Small intestine (tissue), 7 donors: ENCODE data around the gene SIKE1. TPM values are rescaled to one million over a fixed set of nuclear protein-coding genes. Genes with fewer than 3 reads are reported as not detected.
"Not testable (repeated sequence)": the region's sequence is repeated elsewhere in the genome, so short reads cannot be mapped to it uniquely, and the experiment has no call there.

Source experiments
- DNase-seq, 2 donors: peaks; one replicate each; pipeline versions ENCODE4 v3.0.0 to v3.0.0-alpha.2; 2013
- FAIRE-seq: peaks from 2 replicates; lab custom pipeline; 2012; peaks lifted over from hg19 to GRCh38; lab: Jason Lieb, UNC
- H3K27ac ChIP-seq, 3 donors: one replicate each; pipeline ENCODE4 v1.5.1; 2013; ENCODE audit warnings: low read length in 2 of 3, mild to moderate bottlenecking in 2 of 3, control low read depth in 1 of 3, inconsistent platforms in 1 of 3, low read depth in 1 of 3, moderate library complexity in 1 of 3
- H3K27me3 ChIP-seq, 3 donors: one replicate each; pipeline ENCODE4 v1.6.1; 2013; ENCODE audit warnings: low read length in 3 of 3, inconsistent platforms in 1 of 3; ENCODE audit not compliant: control insufficient read depth in 3 of 3, insufficient read depth in 3 of 3
- H3K36me3 ChIP-seq, 3 donors: one replicate each; pipeline ENCODE4 v1.6.1; 2013; ENCODE audit warnings: low read length in 3 of 3, inconsistent platforms in 1 of 3, low read depth in 1 of 3, mild to moderate bottlenecking in 1 of 3, moderate library complexity in 1 of 3; ENCODE audit not compliant: control insufficient read depth in 3 of 3, insufficient read depth in 2 of 3
- H3K4me1 ChIP-seq, 3 donors: one replicate each; pipeline ENCODE4 v1.6.1; 2013; ENCODE audit warnings: low read length in 2 of 3, inconsistent platforms in 1 of 3, low read depth in 1 of 3, mild to moderate bottlenecking in 1 of 3, moderate library complexity in 1 of 3; ENCODE audit not compliant: control insufficient read depth in 3 of 3, insufficient read depth in 2 of 3
- H3K4me3 ChIP-seq, 3 donors: one replicate each; pipeline ENCODE4 v1.5.1; 2013; ENCODE audit warnings: low read length in 3 of 3, control low read depth in 1 of 3, inconsistent platforms in 1 of 3, low read depth in 1 of 3, mild to moderate bottlenecking in 1 of 3, moderate library complexity in 1 of 3
- H3K9me3 ChIP-seq, 2 donors: one replicate each; pipeline ENCODE4 v1.6.1; 2013; ENCODE audit warnings: low read depth in 1 of 2, low read length in 1 of 2; ENCODE audit not compliant: control insufficient read depth in 2 of 2, insufficient read depth in 1 of 2
- WGBS, 3 donors: extraction: QIAGEN DNeasy Blood & Tissue Kit; methylation state at CpG; one replicate each; pipeline ENCODE4 v1.1.7; 2013; 5-methylcytosine and 5-hydroxymethylcytosine counted together
- polyA plus RNA-seq, 4 donors: library from polyadenylated mRNA; stranded (reverse) in 3 of 4; unstranded in 1 of 4; fragments of 200-250 nt in 3 of 4; fragments of 120-200 nt in 1 of 4; gene quantifications; one replicate each; pipeline versions ENCODE4 v1.2.1 to v1.2.3, GENCODE V29; 2013
- donor health status: healthy with polysubstance abuse.
- donor health status: control.
- donor health status: control.
- donor health status: Bipolar disorder and iron deficiency.
- donor health status: healthy.

Gene SIKE1
- polyA plus RNA-seq, 4 donors = 7.6 to 34.4 (median 16.2) TPM

GRCh38 chr1:114803001-114803400 is 22.5 kb upstream of the SIKE1 start:
- WGBS, 3 donors = 65 to 71% (median 68%) methylated on average over 3 of the region's 3 CpGs

GRCh38 chr1:114794038-114794437 is 13.6 kb upstream of the SIKE1 start:
- H3K4me1 ChIP-seq = no peaks in the 10 kb centered on the region
- H3K4me3 ChIP-seq = no peak overlapping the region
- H3K27me3 ChIP-seq = peaks cover 0 to 6% (median 0%) of the 10 kb centered on the region in 3 donors
- 77 to 87% (median 77%) methylated on average over 2 of the region's 2 CpGs for WGBS, 3 donors
- no peaks in the 10 kb centered on the region for H3K36me3 ChIP-seq
- no peaks in the 10 kb centered on the region for H3K9me3 ChIP-seq
- DNase-seq (no peak), FAIRE-seq (no peak)
- H3K27ac ChIP-seq = no peak overlapping the region

More at GRCh38 chr1:114803001-114803400, 22.5 kb upstream of the SIKE1 start:
- Histone ChIP-seq H3K4me1 (no peaks in the 10 kb centered on the region), H3K27ac (no peak overlapping the region), H3K9me3 (no peaks in the 10 kb centered on the region), H3K36me3 (no peaks in the 10 kb centered on the region), H3K4me3 (no peak overlapping the region), H3K27me3 (peaks cover 0 to 6% (median 0%) of the 10 kb centered on the region in 3 donors)
- FAIRE-seq (no peak), DNase-seq (no peak)

GRCh38 chr1:114790581-114790980 is 10.1 kb upstream of the SIKE1 start:
- H3K36me3 ChIP-seq, H3K4me3 ChIP-seq, H3K27me3 ChIP-seq, FAIRE-seq, H3K4me1 ChIP-seq, H3K27ac ChIP-seq, DNase-seq, H3K9me3 ChIP-seq: not testable (repeated sequence)
- 91 to 96% (median 93%) methylated on average over 16 to 25 of the region's 25 CpGs for WGBS, 3 donors

- H3K4me3 ChIP-seq, DNase-seq, H3K9me3 ChIP-seq, FAIRE-seq, H3K27ac ChIP-seq, H3K36me3 ChIP-seq, H3K27me3 ChIP-seq: not testable (repeated sequence)
- peaks cover 0 to 10% (median 2%) of the 10 kb centered on the region in 3 donors for H3K4me1 ChIP-seq
- WGBS, 3 donors = 86 to 91% (median 87%) methylated on average over 1 of the region's 1 CpG
Observed at GRCh38 chr1:114786440-114786839, 6.0 kb upstream of the SIKE1 start.

- DNase-seq = peak; percentile 56 to 86
- no peak overlapping the region for H3K4me3 ChIP-seq
- FAIRE-seq = no peak
Observed at GRCh38 chr1:114782476-114782875, 2.0 kb upstream of the SIKE1 start.

GRCh38 chr1:114779722-114780121 is 763 bp downstream of the SIKE1 start:
- no peak for FAIRE-seq
- Histone ChIP-seq H3K9me3 (no peaks in the 10 kb centered on the region), H3K4me3 (peak overlapping the region; percentile 61 to 74 (median 67))

More at GRCh38 chr1:114782476-114782875, 2.0 kb upstream of the SIKE1 start:
- Histone ChIP-seq H3K36me3 (peaks cover 2 to 4% (median 3%) of the 10 kb centered on the region in 3 donors), H3K4me1 (peaks cover 0 to 10% (median 2%) of the 10 kb centered on the region in 3 donors), H3K27ac (no peak overlapping the region), H3K9me3 (peaks cover 0 to 2% of the 10 kb centered on the region in 2 donors), H3K27me3 (no peaks in the 10 kb centered on the region)
- WGBS, 3 donors = 16 to 60% (median 39%) methylated on average over 5 of the region's 5 CpGs

GRCh38 chr1:114776726-114777125 is 3.8 kb downstream of the SIKE1 start:
- not testable (repeated sequence) for H3K27me3 ChIP-seq, FAIRE-seq, H3K36me3 ChIP-seq, H3K9me3 ChIP-seq, H3K4me3 ChIP-seq, H3K27ac ChIP-seq, H3K4me1 ChIP-seq, DNase-seq
- WGBS, 3 donors = 97 to 100% (median 97%) methylated on average over 2 to 4 of the region's 4 CpGs

More at GRCh38 chr1:114779722-114780121, 763 bp downstream of the SIKE1 start:
- H3K4me1 ChIP-seq = peaks cover 0 to 10% (median 2%) of the 10 kb centered on the region in 3 donors
- no peak for DNase-seq
- peaks cover 4 to 7% (median 5%) of the 10 kb centered on the region in 3 donors for H3K36me3 ChIP-seq
- no peaks in the 10 kb centered on the region for H3K27me3 ChIP-seq
- H3K27ac ChIP-seq = peak overlapping the region; percentile 90 to 93 (median 92)

- no peak overlapping the region for H3K27ac ChIP-seq
- FAIRE-seq (no peak), DNase-seq (no peak)
- no peaks in the 10 kb centered on the region for H3K27me3 ChIP-seq
- WGBS, 3 donors = 97 to 100% (median 98%) methylated on average over 1 of the region's 1 CpG
- no peak overlapping the region for H3K4me3 ChIP-seq
- H3K4me1 ChIP-seq = no peaks in the 10 kb centered on the region
- H3K9me3 ChIP-seq = no peaks in the 10 kb centered on the region
- H3K36me3 ChIP-seq = peaks cover 2 to 7% (median 7%) of the 10 kb centered on the region in 3 donors
Observed at GRCh38 chr1:114771992-114772391, 8.5 kb downstream of the SIKE1 start.

- H3K4me3 ChIP-seq = no peak overlapping the region
- no peaks in the 10 kb centered on the region for H3K9me3 ChIP-seq
- FAIRE-seq (no peak), DNase-seq (no peak)
- 93 to 100% (median 96%) methylated on average over 1 of the region's 1 CpG for WGBS, 3 donors
- H3K27me3 ChIP-seq = no peaks in the 10 kb centered on the region
- peaks cover 2 to 7% (median 7%) of the 10 kb centered on the region in 3 donors for H3K36me3 ChIP-seq
- H3K4me1 ChIP-seq = no peaks in the 10 kb centered on the region
- H3K27ac ChIP-seq = no peak overlapping the region
Observed at GRCh38 chr1:114770989-114771388, 9.5 kb downstream of the SIKE1 start.
